HepG2 (cell line): Measurements from ENCODE around the gene SLC38A9. TPM values are rescaled to one million over a fixed set of nuclear protein-coding genes. Genes with fewer than 3 reads are reported as not detected.

Experiments
- ATAC-seq: fragments of 200-7000 bp; cut with Tn5 transposase; 3 replicates; pipeline ENCODE4 v1.9.1; 2020; ENCODE audit warnings: mild to moderate bottlenecking, moderate library complexity
- BruUV-seq: library from RNA; stranded (reverse); fragments of 400-500 nt; replicated peaks from 2 replicates; lab custom pipeline; 2021; lab: Mats Ljungman, UMichigan
- CTCF ChIA-PET: fragments of 300-600 bp; formaldehyde crosslinking; extraction: SDS; loops from one replicate; lab custom pipeline; 2021; ENCODE audit warnings: low total read pairs, inconsistent platforms, low intra/inter-chr PET ratio; lab: Yijun Ruan, JAX
- POLR2A ChIA-PET: fragments of 350-600 bp; sonication (Branson Sonifier 250); formaldehyde crosslinking; loops from one replicate; lab custom pipeline; 2020; ENCODE audit warnings: antibody characterized with exemption, inconsistent platforms; lab: Yijun Ruan, JAX
- DNase-seq: peaks from one replicate; pipeline ENCODE4 v3.0.0-alpha.2; 2015; ENCODE audit warnings: low spot score
- FAIRE-seq: peaks from 3 replicates; lab custom pipeline; 2011; peaks lifted over from hg19 to GRCh38; lab: Jason Lieb, UNC
- H2AFZ ChIP-seq: one replicate; pipeline ENCODE4 v1.6.1; 2011; ENCODE audit warnings: low read length, inconsistent platforms
- H3K27ac ChIP-seq: fragments of 300-600 bp; 3 replicates; pipeline ENCODE4 v1.8.0; 2011; ENCODE audit warnings: mixed run types, mild to moderate bottlenecking, mixed read lengths, low read length, inconsistent platforms; ENCODE audit not compliant: insufficient read depth; ENCODE audit errors: extremely low read length
- H3K27me3 ChIP-seq, 2 experiments: fragments of 200-600 bp in 1 of 2; 2 replicates in 1 of 2; 3 replicates in 1 of 2; pipeline versions ENCODE4 v1.6.0 to v1.8.0; 2011; ENCODE audit warnings: low read length in 2 of 2, mild to moderate bottlenecking in 2 of 2, moderate library complexity in 2 of 2, inconsistent platforms in 1 of 2; ENCODE audit not compliant: insufficient read depth in 2 of 2, control insufficient read depth in 1 of 2
- H3K36me3 ChIP-seq, 2 experiments: fragments of 200-600 bp in 1 of 2; replicated peaks in 1 of 2; 2 replicates in 1 of 2; 3 replicates in 1 of 2; pipeline versions ENCODE4 v1.5.1 to v1.8.0; 2011; ENCODE audit warnings: low read length in 2 of 2, inconsistent platforms in 1 of 2; ENCODE audit not compliant: insufficient read depth in 2 of 2, control insufficient read depth in 1 of 2
- H3K4me1 ChIP-seq: 2 replicates; pipeline ENCODE4 v1.5.1; 2012; ENCODE audit warnings: low read length, inconsistent platforms; ENCODE audit not compliant: insufficient read depth
- H3K4me2 ChIP-seq: 2 replicates; pipeline ENCODE4 v1.6.0; 2011; ENCODE audit warnings: low read depth, low read length, inconsistent platforms
- H3K4me3 ChIP-seq, 3 experiments: fragments of 200-600 bp in 1 of 3; sonication (generic), shearing (Covaris generic) in 1 of 3; replicated peaks in 1 of 3; 2 replicates each; pipeline ENCODE4 v1.5.1; 2011 to 2016; ENCODE audit warnings: low read length in 3 of 3, inconsistent platforms in 2 of 3, low read depth in 2 of 3, mild to moderate bottlenecking in 2 of 3, control low read depth in 1 of 3, mixed read lengths in 1 of 3; ENCODE audit not compliant: insufficient read depth in 1 of 3
- H3K79me2 ChIP-seq: one replicate; pipeline ENCODE4 v1.6.1; 2011; ENCODE audit warnings: low read length, inconsistent platforms; ENCODE audit not compliant: insufficient read depth
- H3K9ac ChIP-seq: 2 replicates; pipeline ENCODE4 v1.6.0; 2011; ENCODE audit warnings: mild to moderate bottlenecking, low read depth, low read length, inconsistent platforms; ENCODE audit not compliant: insufficient read depth
- H3K9me3 ChIP-seq: 2 replicates; pipeline ENCODE4 v1.5.1; 2012; ENCODE audit warnings: mild to moderate bottlenecking, low read length
- H4K20me1 ChIP-seq: 2 replicates; pipeline ENCODE4 v1.6.0; 2011; ENCODE audit warnings: inconsistent platforms, mild to moderate bottlenecking, low read length, moderate library complexity; ENCODE audit not compliant: insufficient read depth
- MIER3 ChIP-seq: IDR thresholded peaks from 2 replicates; pipeline ENCODE4 v1.6.1; 2016; ENCODE audit warnings: missing compliant biosample characterization, borderline replicate concordance
- MXI1 ChIP-seq: IDR thresholded peaks from 3 replicates; pipeline ENCODE4 v1.6.1; 2012; ENCODE audit warnings: low read depth, low read length, inconsistent platforms, borderline replicate concordance
- NAIF1 ChIP-seq: sonication (generic); formaldehyde crosslinking; IDR thresholded peaks from 2 replicates; pipeline ENCODE4 v1.5.0; 2020; ENCODE audit warnings: mild to moderate bottlenecking, missing genetic modification reagents, borderline replicate concordance
- NFKB2 ChIP-seq: sonication (generic); formaldehyde crosslinking; IDR thresholded peaks from 2 replicates; pipeline ENCODE4 v1.4.0; 2020; ENCODE audit warnings: missing genetic modification reagents, borderline replicate concordance
- SMC3 ChIP-seq: IDR thresholded peaks from 2 replicates; pipeline ENCODE4 v1.6.1; 2011; ENCODE audit warnings: low read length, improper control_type of control experiment
- TEAD2 ChIP-seq: sonication (generic); formaldehyde crosslinking; IDR thresholded peaks from 2 replicates; pipeline ENCODE4 v1.9.0; 2021; ENCODE audit warnings: missing genetic modification reagents
- ZNF549 ChIP-seq: sonication (generic); formaldehyde crosslinking; IDR thresholded peaks from 2 replicates; pipeline ENCODE4 v1.5.0; 2020; ENCODE audit warnings: missing genetic modification reagents
- WGBS: methylation state at CpG from one replicate; pipeline ENCODE4 v1.1.6; 2017; ENCODE audit warnings: low lambda C conversion rate; 5-methylcytosine and 5-hydroxymethylcytosine counted together
- in situ Hi-C: cut with HindIII; loops from 2 replicates; pipeline ENCODE4 v1.10.0; 2017; ENCODE audit warnings: low pct_unique_long_range_greater_than_20kb; ENCODE audit not compliant: extremely low pct_ligation_motif_present
- intact Hi-C: fragments of 100-400 bp; cut with micrococcal nuclease; formaldehyde crosslinking; loops from one replicate; pipeline ENCODE4 v1.10.0; 2022; ENCODE audit not compliant: unreplicated experiment
- polyA plus RNA-seq, 8 experiments: library from polyadenylated mRNA; depleted of rRNA in 3 of 8; stranded (reverse) in 7 of 8; unstranded in 1 of 8; fragments of >200 nt; fragmentation: Illumina TruSeq in 4 of 8; extraction: Trizol in 4 of 8; gene quantifications; 2 replicates each; pipeline versions ENCODE4 v1.2.1 to v1.2.3, GENCODE V29; 2011 to 2016; ENCODE audit warnings: low read depth in 4 of 8, missing spikeins in 1 of 8, mixed read lengths in 1 of 8; ENCODE audit not compliant: insufficient read depth in 1 of 8
- total RNA-seq, 5 experiments: library from RNA; depleted of rRNA; stranded (reverse); fragments of >200 nt; fragmentation: Illumina TruSeq; extraction: Trizol; gene quantifications; 2 replicates each; pipeline ENCODE4 v1.2.3, GENCODE V29; 2016; ENCODE audit warnings: low read depth in 1 of 5
- TF ChIP-seq, protein P1 (sequence below): sonication (generic); formaldehyde crosslinking; IDR thresholded peaks from 2 replicates; pipeline ENCODE4 v1.4.0; 2020; ENCODE audit warnings: missing genetic modification reagents, borderline replicate concordance
- TF ChIP-seq, protein P2 (sequence below): sonication (generic); formaldehyde crosslinking; IDR thresholded peaks from 2 replicates; pipeline ENCODE4 v1.4.0; 2020; ENCODE audit warnings: mild to moderate bottlenecking, missing genetic modification reagents

Gene SLC38A9
- total and polyA plus RNA-seq, 2 of the 13 experiments (the other 11 are each of a cell fraction or from before 2014, with no cell fraction given): 19.3 to 36.0 TPM

DNA sequence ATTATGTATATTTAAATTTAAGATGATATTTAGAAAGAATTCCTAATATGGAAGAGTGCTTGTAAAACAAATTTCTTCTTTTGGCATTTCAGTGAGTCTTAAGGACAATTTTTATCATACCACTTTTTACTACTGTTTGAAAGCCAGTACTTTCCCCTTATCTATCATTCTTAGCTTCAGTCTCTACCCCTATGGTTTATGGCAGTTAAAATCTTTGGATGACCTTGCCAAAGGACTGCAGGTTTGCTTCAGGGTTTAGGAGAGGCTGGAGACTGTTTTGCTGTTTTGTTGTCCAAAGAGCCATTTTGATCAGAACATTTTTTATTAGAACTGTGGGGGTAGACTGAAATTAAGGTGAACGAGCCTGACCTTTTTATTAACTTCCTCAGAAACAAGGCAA lies 30.8 kb downstream of the SLC38A9 start:
- WGBS: 69% methylated on average over 1 of the region's 1 CpG
- ATAC-seq: no peak
- ChIA-PET POLR2A (no interaction called here), CTCF (no interaction called here)
- H3K4me3 ChIP-seq: no peak overlapping the region
- no peak overlapping the region for H3K9ac ChIP-seq
- H3K27me3 ChIP-seq: no peaks in the 10 kb centered on the region
- H4K20me1 ChIP-seq: no peaks in the 10 kb centered on the region
- H3K4me2 ChIP-seq: no peak overlapping the region
- no peaks in the 10 kb centered on the region for H3K4me1 ChIP-seq
- H3K9me3 ChIP-seq: no peaks in the 10 kb centered on the region
- no peak for FAIRE-seq
- in situ Hi-C loops: no loop called here
- BruUV-seq: no TSS peak
- H3K79me2 ChIP-seq: no peaks in the 10 kb centered on the region
- DNase-seq: no peak
- H3K27ac ChIP-seq: no peak overlapping the region
- H2AFZ ChIP-seq: no peak overlapping the region
- TF ChIP-seq NAIF1: no peak
- intact Hi-C loops: no loop called here
- H3K36me3 ChIP-seq: no peaks in the 10 kb centered on the region

DNA sequence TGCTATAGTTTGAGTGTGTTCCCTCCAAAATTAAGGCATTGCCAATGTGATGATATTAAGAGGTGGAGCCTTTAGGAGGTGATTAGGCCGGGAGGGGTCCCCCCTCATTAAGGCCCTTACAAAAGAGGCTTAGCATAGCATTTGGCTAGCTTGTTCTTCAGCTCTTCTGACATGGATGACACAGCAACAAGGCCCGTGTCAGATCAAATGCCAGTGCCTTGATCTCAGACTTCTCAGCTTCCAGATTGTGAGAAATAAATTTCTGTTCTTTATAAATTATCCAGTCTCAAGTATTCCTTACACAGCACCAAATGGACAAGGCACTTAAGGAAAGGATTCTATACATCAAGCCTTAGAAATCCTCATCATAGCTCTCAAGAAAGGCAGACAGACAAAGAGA lies 31.8 kb downstream of the SLC38A9 start:
- in situ Hi-C loops: no loop called here

More for the DNA sequence above, 31.8 kb downstream of the SLC38A9 start:
- 92% methylated on average over 2 of the region's 2 CpGs for WGBS
- Histone ChIP-seq H3K9ac (no peak overlapping the region), H3K79me2 (no peaks in the 10 kb centered on the region), H3K4me3 (no peak overlapping the region), H3K27me3 (no peaks in the 10 kb centered on the region), H3K36me3 (no peaks in the 10 kb centered on the region), H2AFZ (no peak overlapping the region), H3K27ac (no peak overlapping the region), H3K9me3 (no peaks in the 10 kb centered on the region), H3K4me2 (no peak overlapping the region), H3K4me1 (no peaks in the 10 kb centered on the region), H4K20me1 (no peaks in the 10 kb centered on the region)
- ATAC-seq (no peak), DNase-seq (no peak), FAIRE-seq (no peak)
- ChIA-PET POLR2A (no interaction called here), CTCF (no interaction called here)
- BruUV-seq: no TSS peak
- intact Hi-C loops: no loop called here
- no peak for TF ChIP-seq MXI1
- TF ChIP-seq, protein P1, sequence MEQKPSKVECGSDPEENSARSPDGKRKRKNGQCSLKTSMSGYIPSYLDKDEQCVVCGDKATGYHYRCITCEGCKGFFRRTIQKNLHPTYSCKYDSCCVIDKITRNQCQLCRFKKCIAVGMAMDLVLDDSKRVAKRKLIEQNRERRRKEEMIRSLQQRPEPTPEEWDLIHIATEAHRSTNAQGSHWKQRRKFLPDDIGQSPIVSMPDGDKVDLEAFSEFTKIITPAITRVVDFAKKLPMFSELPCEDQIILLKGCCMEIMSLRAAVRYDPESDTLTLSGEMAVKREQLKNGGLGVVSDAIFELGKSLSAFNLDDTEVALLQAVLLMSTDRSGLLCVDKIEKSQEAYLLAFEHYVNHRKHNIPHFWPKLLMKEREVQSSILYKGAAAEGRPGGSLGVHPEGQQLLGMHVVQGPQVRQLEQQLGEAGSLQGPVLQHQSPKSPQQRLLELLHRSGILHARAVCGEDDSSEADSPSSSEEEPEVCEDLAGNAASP (CRISPR knock-in tag): no peak
- TF ChIP-seq SMC3: no peak
- TF ChIP-seq, protein P2, sequence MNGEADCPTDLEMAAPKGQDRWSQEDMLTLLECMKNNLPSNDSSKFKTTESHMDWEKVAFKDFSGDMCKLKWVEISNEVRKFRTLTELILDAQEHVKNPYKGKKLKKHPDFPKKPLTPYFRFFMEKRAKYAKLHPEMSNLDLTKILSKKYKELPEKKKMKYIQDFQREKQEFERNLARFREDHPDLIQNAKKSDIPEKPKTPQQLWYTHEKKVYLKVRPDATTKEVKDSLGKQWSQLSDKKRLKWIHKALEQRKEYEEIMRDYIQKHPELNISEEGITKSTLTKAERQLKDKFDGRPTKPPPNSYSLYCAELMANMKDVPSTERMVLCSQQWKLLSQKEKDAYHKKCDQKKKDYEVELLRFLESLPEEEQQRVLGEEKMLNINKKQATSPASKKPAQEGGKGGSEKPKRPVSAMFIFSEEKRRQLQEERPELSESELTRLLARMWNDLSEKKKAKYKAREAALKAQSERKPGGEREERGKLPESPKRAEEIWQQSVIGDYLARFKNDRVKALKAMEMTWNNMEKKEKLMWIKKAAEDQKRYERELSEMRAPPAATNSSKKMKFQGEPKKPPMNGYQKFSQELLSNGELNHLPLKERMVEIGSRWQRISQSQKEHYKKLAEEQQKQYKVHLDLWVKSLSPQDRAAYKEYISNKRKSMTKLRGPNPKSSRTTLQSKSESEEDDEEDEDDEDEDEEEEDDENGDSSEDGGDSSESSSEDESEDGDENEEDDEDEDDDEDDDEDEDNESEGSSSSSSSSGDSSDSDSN (CRISPR knock-in tag): no peak
- no peak for TF ChIP-seq ZNF549 (CRISPR knock-in tag)
- no peak for TF ChIP-seq NFKB2
- TF ChIP-seq TEAD2 (CRISPR knock-in tag): no peak
- TF ChIP-seq MIER3: no peak
